ENCODE data around the gene SORBS2.

The SORBS2 gene

DNA sequence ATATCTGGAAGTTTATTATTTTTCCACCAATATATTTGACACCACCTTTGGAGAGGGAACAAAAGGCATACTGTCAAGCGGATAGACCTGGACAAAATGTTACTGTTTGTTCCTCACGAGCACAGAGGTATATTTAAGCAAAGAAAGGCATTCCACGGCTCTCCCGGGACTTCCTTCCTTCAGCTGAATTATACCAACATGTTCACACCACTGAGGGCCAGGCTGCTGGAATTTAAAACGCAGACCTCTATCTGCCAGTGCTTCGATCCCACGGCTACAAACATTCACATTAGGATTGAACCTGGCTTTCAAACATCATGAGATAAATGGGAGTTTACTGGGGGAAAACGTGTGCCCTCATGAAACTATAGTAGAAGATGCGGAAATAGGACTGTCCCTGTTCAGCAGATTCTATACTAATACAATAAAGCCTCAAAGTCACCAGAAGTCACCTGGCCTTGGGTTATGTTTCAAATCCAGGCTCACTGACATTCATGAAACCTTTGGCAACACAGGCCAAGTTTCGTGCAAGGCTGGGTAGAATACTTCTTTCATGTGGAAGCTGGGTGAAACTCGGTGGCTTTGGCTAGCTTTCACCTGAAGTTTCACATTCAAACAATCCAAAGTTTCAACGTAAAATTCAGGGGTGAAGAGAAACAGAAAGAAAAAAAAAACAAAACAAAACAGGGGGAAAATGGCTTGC lies 39.5 kb downstream of the SORBS2 start:
- DNase-seq (ENCODE audit: low spot score) = no peak

GRCh38 chr4:185771711-185772390 lies 40.1 kb downstream of the SORBS2 start:
- DNase-seq (ENCODE audit: low spot score) = no peak

DNA sequence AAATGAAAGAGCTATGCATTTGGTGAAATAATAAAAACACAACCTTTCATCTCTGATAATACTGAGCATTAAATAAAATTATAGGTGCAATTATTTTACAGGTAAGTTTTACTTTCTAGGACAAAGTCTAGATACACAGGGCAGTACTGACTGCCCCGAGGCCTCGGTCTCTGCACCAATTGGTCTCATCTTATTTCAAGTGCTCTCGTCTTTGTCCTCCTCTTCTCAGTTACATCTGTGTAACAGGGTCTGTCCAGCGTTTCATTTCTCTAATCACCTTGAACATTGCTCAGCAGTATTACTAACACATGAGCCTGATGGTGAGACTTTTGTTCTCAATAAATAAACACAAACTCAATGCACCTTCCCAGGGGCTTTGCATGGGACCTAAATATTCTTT lies 44.5 kb downstream of the SORBS2 start:
- no peak for DNase-seq (ENCODE audit: low spot score)

DNA sequence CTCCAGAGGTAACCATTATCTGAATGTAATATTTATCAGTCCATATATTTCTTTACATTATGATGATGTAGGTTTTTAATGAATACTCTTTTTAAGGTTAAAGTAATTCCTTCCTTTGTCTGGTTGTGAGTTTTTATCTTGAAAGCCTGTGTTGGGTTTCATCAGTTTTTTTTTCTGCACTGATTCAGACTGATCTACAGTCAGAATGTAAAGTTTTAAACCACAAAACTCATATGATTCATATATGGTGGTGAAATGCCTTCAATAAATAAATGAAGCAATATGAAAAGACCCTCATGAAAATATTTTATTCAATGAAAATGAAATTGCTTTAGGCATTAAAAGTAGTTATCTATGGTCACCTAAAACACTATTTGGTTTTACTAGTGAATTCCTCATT lies 47.1 kb downstream of the SORBS2 start:
- no peak for DNase-seq (ENCODE audit: low spot score)

DNA sequence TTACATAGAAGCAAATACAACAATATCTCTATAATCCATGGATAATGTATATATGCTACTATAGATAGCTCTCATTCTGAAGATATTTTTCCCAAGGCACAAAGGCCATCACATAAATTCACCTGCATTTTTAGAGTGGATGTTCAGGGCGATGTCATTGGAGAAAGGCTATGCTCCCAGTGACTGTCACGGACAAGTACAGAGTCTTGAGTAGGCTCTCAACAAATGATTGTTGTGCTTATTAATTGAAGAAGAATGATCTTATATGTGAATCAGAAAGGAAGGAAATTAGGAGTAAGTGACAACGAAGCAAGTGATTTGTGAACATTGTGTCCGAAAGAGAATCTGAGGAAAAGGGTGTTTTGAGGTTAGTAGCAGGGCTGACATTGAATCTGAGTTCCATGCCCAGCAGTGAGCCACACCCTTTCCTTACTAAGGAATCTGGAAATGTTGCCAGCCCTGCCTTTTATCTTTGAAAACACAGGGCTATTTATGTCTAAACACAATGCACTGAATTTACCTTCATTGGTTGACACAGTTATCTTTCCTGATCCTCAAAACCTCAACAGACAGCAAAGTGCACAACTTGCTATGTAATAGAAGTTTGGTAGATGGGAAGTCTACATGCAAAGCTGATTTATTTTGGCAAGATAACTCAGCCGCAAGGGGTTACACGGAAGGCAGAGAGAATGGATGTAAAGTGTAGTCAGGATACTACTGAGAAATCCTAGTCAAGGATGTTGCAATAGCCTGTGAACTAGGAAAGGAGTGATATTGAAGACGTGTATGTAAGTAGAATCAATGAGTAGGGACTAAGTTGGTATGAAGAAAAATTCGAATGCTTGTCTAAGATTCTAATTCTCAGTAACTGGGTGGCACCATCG lies 50.4 kb downstream of the SORBS2 start:
- DNase-seq (ENCODE audit: low spot score) = no peak

- no peak for DNase-seq (ENCODE audit: low spot score)
Measured at GRCh38 chr4:185758807-185759206, 53.2 kb downstream of the SORBS2 start.

GRCh38 chr4:185755451-185755850 lies 56.5 kb downstream of the SORBS2 start:
- DNase-seq (ENCODE audit: low spot score) = no peak

DNA sequence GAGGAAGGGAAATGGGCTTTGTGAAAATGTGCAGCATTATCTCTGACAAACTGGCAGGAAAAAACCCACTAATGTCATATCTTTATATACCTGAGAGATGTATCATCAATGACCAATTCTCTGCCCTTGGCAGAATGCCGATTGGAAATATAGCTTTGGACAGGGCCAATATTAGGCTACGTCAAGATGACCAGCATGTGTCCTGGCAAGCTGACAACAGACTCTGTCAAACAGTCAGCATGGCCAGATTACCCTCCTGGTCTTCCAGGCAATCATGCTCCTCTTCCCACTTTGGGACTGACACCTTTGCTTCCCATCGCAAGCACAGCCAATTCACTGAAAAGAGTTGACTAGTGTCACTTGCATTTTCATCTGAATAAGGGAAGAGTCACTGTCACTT lies 57.0 kb downstream of the SORBS2 start:
- DNase-seq (ENCODE audit: low spot score) = no peak

GRCh38 chr4:185752872-185753271 lies 59.1 kb downstream of the SORBS2 start:
- no peak for DNase-seq (ENCODE audit: low spot score)

- DNase-seq (ENCODE audit: low spot score) = no peak
Measured at GRCh38 chr4:185749858-185750257, 62.1 kb downstream of the SORBS2 start.

- no peak for DNase-seq (ENCODE audit: low spot score)
Measured at GRCh38 chr4:185748901-185749390, 63.0 kb downstream of the SORBS2 start.

GRCh38 chr4:185745891-185746290 lies 66.1 kb downstream of the SORBS2 start:
- DNase-seq (ENCODE audit: low spot score) = no peak

DNA sequence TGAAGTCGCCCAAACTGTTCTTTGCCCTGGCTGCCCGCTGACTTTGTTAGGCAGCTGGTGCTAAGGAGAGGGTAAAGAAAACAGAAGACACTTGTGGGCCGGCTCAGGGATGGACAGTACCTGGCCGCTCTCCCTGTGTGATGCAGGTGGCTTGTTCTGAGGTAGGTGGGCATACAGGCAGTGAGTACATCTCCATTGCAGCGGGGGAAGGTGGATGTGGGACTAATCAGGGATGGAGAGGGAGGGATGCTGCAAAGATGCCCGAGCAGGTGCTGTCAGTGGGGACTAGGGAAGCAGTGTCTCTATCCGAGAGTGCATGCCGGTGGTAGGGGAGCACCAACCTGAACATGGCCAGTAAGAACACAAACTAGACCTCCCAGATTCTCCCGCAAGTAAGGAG lies 67.0 kb downstream of the SORBS2 start:
- DNase-seq (ENCODE audit: low spot score) = no peak

GRCh38 chr4:185744488-185744862 lies 67.5 kb downstream of the SORBS2 start:
- DNase-seq (ENCODE audit: low spot score) = no peak

- DNase-seq (ENCODE audit: low spot score) = no peak
Measured at GRCh38 chr4:185743722-185744487, 68.1 kb downstream of the SORBS2 start.

DNA sequence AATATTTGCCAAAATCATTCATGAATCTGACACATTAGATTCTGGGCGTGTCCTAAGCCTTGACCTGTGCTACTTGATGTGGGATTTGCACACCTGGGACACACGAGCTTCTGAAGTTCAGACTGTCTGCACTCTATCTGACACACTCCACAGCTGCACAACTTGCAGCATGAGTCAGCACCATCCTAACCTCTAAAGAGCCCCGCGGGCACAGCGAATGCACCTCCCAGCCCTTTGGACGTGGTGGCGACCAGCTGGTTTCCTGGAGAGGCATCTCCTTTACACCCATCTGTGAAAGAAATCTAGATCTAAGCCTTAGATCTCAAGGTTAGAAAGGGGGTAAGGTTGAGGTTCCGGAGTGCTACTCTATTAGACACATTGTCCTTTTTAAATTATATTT lies 69.2 kb downstream of the SORBS2 start:
- DNase-seq (ENCODE audit: low spot score) = no peak

DNA sequence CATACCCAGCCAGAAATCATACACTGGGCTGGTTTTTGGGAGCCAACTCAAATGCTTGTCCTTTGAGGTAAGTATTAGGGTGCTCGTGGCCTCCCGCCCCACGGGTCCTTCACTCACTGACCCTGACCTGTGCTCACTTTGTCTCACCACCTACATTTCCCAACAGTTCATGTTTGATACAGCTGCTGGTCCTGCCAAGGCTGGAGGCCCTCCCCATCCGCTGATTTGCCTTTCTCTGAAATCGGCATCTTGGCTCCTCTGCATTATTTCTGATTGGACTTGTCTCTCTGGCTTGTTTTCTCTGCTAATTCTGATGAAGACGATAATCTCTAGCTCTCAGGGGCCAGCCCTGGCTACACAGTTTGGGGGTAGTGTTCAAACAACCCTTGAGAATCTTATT lies 70.2 kb downstream of the SORBS2 start:
- no peak for DNase-seq (ENCODE audit: low spot score)

DNA sequence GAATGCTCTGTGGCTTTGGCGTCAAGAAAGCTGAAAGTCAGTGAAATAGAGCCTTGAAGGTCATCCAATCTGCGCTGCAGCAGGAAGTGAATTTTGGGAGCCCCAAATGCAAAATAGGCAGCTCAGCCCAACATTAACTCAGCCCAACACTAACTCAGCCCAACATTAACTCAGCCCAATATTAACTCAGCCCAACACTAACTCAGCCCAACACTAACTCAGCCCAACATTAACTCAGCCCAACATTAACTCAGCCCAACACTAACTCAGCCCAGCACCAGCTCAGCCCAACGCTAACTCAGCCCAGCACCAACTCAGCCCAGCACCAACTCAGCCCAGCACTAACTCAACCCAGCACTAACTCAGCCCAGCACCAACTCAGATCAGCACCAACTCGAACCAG lies 71.5 kb downstream of the SORBS2 start:
- no peak for DNase-seq (ENCODE audit: low spot score)

DNA sequence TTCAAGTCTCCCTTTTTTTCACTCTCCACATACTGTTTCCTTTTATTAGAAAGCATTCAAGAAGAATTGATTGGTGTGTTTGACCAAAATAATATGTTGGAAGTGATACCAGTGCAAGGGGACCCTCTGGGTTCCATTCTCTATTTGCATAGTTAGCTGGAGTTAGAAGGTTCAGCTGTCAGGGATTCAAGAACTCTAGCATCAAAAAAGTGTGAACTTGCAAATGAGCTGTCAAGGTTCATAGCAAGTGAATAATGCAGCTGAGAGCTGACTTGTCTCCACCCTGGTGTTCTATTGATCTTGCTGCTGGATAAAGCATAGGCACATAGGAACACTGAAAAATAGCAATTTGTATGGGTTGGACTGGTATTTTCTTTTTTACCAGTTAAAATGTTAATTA lies 73.2 kb downstream of the SORBS2 start:
- no peak for DNase-seq (ENCODE audit: low spot score)

- no peak for DNase-seq (ENCODE audit: low spot score)
Measured at GRCh38 chr4:185738038-185738552, 73.9 kb downstream of the SORBS2 start.

DNA sequence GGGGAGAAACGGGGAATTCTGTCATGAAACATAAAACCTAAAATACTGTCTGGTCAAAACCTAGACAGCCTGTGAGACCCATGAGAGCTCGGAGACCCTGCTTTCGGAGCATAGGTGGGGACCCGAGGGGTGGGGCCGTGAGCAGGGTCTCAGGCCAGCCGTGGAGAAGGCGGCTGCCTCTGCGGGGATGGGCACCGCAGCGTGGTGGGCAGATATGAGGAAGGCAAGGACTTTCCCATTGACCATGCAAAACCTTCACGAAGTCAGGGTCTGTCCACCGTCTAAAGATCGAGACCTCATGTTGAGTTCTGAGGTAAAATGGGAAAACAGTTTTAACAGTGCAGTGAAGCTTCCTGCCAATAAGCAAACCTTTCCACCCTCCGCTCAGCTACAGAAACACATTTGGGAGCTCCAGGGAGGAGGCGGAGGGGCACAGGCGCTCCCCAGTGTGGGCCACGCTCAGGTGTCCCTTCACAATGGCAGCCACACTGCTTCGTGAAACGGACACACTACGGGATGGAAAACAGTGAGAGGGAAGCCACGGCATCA lies 74.4 kb downstream of the SORBS2 start:
- no peak for DNase-seq (ENCODE audit: low spot score)

DNA sequence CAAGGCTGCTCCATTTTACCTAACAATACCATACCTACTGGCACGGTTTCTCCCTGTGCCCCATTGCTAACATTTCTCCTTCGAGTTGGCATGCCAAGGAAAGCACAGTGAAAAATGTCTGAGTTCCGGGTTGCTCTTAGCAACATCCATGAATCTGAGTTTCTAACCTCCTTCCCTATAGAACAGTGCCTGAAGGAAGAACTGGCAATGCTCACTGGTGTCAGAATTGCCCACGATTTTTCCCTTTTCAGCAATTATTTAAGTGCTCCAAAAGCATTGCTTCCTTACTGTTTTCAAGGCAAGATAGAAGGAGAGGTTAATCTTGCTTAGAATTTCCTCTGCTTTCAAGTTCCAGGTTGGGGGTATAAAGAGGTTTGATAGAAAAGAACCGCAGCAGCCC lies 75.1 kb downstream of the SORBS2 start:
- DNase-seq (ENCODE audit: low spot score) = no peak
